GM18499 (cell line): ENCODE data around the gene FOXO3.

ENCODE experiments used
- ATAC-seq: cut with Tn5 transposase; IDR thresholded peaks from one replicate; pipeline ENCODE4 v1.9.1; 2021; ENCODE audit warnings: moderate number of reproducible peaks; ENCODE audit not compliant: insufficient read depth, unreplicated experiment

The FOXO3 gene

GRCh38 chr6:108622641-108623298 lies 62.1 kb downstream of the FOXO3 start:
- ATAC-seq, result no peak

- ATAC-seq, result no peak
Measured at GRCh38 chr6:108623995-108624394, 63.3 kb downstream of the FOXO3 start.

- ATAC-seq, result no peak
Measured at GRCh38 chr6:108625581-108625980, 64.9 kb downstream of the FOXO3 start.

GRCh38 chr6:108626777-108627176 lies 66.1 kb downstream of the FOXO3 start:
- no peak for ATAC-seq

- no peak for ATAC-seq
Measured at GRCh38 chr6:108627692-108628550, 67.2 kb downstream of the FOXO3 start.

GRCh38 chr6:108630050-108630714 lies 69.5 kb downstream of the FOXO3 start:
- ATAC-seq, result no peak

GRCh38 chr6:108632441-108632840 lies 71.7 kb downstream of the FOXO3 start:
- ATAC-seq, result no peak

- no peak for ATAC-seq
Measured at GRCh38 chr6:108633436-108633835, 72.7 kb downstream of the FOXO3 start.

GRCh38 chr6:108635505-108636226 lies 74.9 kb downstream of the FOXO3 start:
- no peak for ATAC-seq

GRCh38 chr6:108637963-108638362 lies 77.2 kb downstream of the FOXO3 start:
- no peak for ATAC-seq

- no peak for ATAC-seq
Measured at GRCh38 chr6:108638993-108639392, 78.3 kb downstream of the FOXO3 start.

GRCh38 chr6:108640104-108640503 lies 79.4 kb downstream of the FOXO3 start:
- ATAC-seq, result no peak

GRCh38 chr6:108643184-108643583 lies 82.5 kb downstream of the FOXO3 start:
- no peak for ATAC-seq

- no peak for ATAC-seq
Measured at GRCh38 chr6:108644252-108644651, 83.5 kb downstream of the FOXO3 start.

GRCh38 chr6:108648191-108648590 lies 87.5 kb downstream of the FOXO3 start:
- ATAC-seq, result no peak

- ATAC-seq, result no peak
Measured at GRCh38 chr6:108650325-108650724, 89.6 kb downstream of the FOXO3 start.

- no peak for ATAC-seq
Measured at GRCh38 chr6:108650781-108651180, 90.1 kb downstream of the FOXO3 start.

GRCh38 chr6:108651340-108652227 lies 90.9 kb downstream of the FOXO3 start:
- ATAC-seq, result no peak

- ATAC-seq, result no peak
Measured at GRCh38 chr6:108652375-108652774, 91.7 kb downstream of the FOXO3 start.

- no peak for ATAC-seq
Measured at GRCh38 chr6:108653949-108654348, 93.2 kb downstream of the FOXO3 start.
